Body of pancreas (tissue), 4 donors: Measurements from ENCODE around the gene SMIM11.
"Not testable (repeated sequence)": the region's sequence is repeated elsewhere in the genome, so short reads cannot be mapped to it uniquely, and the experiment has no call there.

Experiments
- POLR2A ChIP-seq, 3 donors: fragments of 450-650 bp; IDR thresholded peaks; one replicate each; pipeline ENCODE4 v1.6.1; 2016; ENCODE audit warnings: antibody characterized with exemption in 3 of 3, mild to moderate bottlenecking in 2 of 3
- TF ChIP-seq, protein P1 (sequence below), 7 experiments: fragments of 450-650 bp in 4 of 7; fragments of 200-600 bp in 3 of 7; sonication (generic) in 3 of 7; IDR thresholded peaks; one replicate each; pipeline ENCODE4 v1.5.1; 2016 to 2019; ENCODE audit warnings: antibody characterized with exemption in 7 of 7

DNA sequence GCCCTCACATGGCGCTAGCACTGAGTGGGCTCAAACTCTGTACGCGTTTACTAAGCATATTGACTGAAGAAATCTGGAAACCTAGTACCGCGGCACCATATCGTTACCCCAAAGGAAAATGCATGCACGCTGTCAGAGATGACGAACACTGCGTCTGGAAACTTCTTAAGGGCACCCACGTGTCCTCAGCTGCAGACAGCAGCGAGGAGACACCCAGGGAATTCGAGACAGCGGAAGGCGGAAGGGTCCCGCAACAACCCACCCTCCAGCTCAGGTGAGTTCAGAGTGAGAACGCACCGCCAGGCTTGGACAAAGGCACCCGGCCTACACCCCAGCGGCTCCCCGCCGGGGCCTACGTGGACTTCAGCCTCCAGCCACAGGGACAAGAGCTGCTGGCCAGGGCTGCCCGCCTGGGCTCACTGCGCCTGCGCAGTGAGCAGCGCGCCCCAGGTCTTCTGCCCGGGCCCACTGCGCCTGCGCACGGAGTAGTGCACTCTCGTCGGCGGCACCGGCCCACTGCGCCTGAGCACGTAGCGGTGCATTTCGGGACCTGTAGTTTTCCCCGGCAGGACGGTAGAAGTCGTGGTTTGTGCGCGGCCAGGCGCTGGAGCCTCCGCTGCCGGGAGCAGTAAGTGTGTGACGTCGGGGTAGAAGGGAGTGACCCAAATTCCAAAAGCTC is at the start of gene SMIM11:
- TF ChIP-seq, protein P1, sequence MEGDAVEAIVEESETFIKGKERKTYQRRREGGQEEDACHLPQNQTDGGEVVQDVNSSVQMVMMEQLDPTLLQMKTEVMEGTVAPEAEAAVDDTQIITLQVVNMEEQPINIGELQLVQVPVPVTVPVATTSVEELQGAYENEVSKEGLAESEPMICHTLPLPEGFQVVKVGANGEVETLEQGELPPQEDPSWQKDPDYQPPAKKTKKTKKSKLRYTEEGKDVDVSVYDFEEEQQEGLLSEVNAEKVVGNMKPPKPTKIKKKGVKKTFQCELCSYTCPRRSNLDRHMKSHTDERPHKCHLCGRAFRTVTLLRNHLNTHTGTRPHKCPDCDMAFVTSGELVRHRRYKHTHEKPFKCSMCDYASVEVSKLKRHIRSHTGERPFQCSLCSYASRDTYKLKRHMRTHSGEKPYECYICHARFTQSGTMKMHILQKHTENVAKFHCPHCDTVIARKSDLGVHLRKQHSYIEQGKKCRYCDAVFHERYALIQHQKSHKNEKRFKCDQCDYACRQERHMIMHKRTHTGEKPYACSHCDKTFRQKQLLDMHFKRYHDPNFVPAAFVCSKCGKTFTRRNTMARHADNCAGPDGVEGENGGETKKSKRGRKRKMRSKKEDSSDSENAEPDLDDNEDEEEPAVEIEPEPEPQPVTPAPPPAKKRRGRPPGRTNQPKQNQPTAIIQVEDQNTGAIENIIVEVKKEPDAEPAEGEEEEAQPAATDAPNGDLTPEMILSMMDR (IDR thresholded peaks at IDR 0.05) = not testable (repeated sequence)
- not testable (repeated sequence) for TF ChIP-seq POLR2A (IDR thresholded peaks at IDR 0.05)
